ENCODE data around the gene VAV3. TPM values are rescaled to one million over a fixed set of nuclear protein-coding genes. Genes with fewer than 3 reads are reported as not detected.

Gene VAV3
- total and polyA plus RNA-seq, 2 experiments from 2014 or later = under 0.01 to 0.24 TPM

DNA sequence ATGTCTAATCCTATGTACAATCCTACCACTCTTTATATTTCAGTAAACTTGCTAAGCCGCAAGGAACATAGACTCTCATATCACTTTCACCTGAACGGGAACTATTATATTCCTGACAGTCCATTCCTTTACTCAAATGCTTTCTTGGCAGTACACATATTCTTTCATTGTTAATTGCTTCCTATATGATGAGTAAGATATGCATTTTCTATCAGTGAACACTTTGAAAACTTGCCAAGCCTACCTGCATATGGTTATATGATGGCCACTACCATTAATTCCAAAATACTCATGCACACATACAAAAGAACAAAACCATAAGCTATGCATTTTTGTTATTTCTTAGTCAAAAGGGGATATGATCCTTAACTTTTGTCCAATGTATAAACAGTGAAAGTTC, 341.5 kb downstream of the VAV3 start:
- Histone ChIP-seq H3K27ac (0 out of 2 replicates have a peak overlapping the region, but pooled peaks have one; percentile 12), H3K4me2 (ENCODE audit: unreplicated experiment) (no peak overlapping the region), H2AFZ (no peak overlapping the region), H3K79me2 (ENCODE audit: insufficient read depth) (no peaks in the 10 kb centered on the region), H3K4me1 (ENCODE audit: insufficient read depth) (peaks cover 38% of the 10 kb centered on the region), H3K36me3 (ENCODE audit: low read depth) (no peaks in the 10 kb centered on the region), H3K9me2 (ENCODE audit: insufficient read depth) (no peaks in the 10 kb centered on the region), H3K4me3 (no peak overlapping the region), H4K20me1 (ENCODE audit: insufficient read depth) (no peaks in the 10 kb centered on the region), H3K9me3 (ENCODE audit: low read depth) (no peaks in the 10 kb centered on the region), H3K9ac (no peak overlapping the region), H3K27me3 (replicated peaks; ENCODE audit: insufficient read depth) (no peaks in the 10 kb centered on the region), H3F3A (ENCODE audit: insufficient read depth) (peaks cover 37% of the 10 kb centered on the region)
- in situ Hi-C loops (cut with MboI) = no loop called here
- TF ChIP-seq EZH2phosphoT487 (IDR thresholded peaks at IDR 0.05; ENCODE audit: insufficient read depth, low read depth) (no peak), EZH2 (IDR thresholded peaks at IDR 0.05; ENCODE audit: insufficient read depth, poor library complexity, severe bottlenecking) (no peak)
- no peak for DNase-seq
- 97 to 98% methylated on average over 2 of the region's 2 CpGs for WGBS, 2 experiments (ENCODE audit: low coverage in 1 of 2, low lambda C conversion rate in 2 of 2, missing lambda C conversion rate in 2 of 2)

DNA sequence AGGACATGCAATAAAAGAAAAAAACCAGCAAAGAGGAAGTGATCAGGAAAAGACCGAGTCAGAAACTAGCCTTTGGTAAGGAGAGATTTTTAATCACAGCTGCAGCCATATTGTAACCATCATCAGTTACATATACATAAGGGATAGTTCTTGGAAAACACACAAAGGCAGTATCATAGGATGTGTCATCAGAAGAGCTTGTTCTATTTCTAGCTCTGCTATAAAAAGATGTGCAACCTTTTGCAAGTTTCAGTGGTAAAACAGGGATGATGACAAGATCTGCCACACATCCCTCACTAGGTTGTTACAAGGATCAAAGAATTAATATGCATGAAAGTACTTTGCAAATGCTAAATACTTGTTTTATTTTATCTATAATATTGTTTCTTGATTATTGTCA, 342.0 kb downstream of the VAV3 start:
- DNase-seq = peak; percentile 79
- Histone ChIP-seq H2AFZ (no peak overlapping the region), H3K27ac (0 out of 2 replicates have a peak overlapping the region, but pooled peaks have one; percentile 12), H3K27me3 (replicated peaks; ENCODE audit: insufficient read depth) (no peaks in the 10 kb centered on the region), H3K9me2 (ENCODE audit: insufficient read depth) (no peaks in the 10 kb centered on the region), H3K4me1 (ENCODE audit: insufficient read depth) (peaks cover 38% of the 10 kb centered on the region), H3F3A (ENCODE audit: insufficient read depth) (peaks cover 37% of the 10 kb centered on the region), H3K36me3 (ENCODE audit: low read depth) (no peaks in the 10 kb centered on the region), H4K20me1 (ENCODE audit: insufficient read depth) (no peaks in the 10 kb centered on the region), H3K9ac (no peak overlapping the region), H3K4me3 (no peak overlapping the region), H3K4me2 (ENCODE audit: unreplicated experiment) (peak overlapping the region; percentile 8), H3K9me3 (ENCODE audit: low read depth) (no peaks in the 10 kb centered on the region), H3K79me2 (ENCODE audit: insufficient read depth) (no peaks in the 10 kb centered on the region)
- TF ChIP-seq EZH2phosphoT487 (IDR thresholded peaks at IDR 0.05; ENCODE audit: insufficient read depth, low read depth) = no peak
- WGBS, 2 experiments (ENCODE audit: low coverage in 1 of 2, low lambda C conversion rate in 2 of 2, missing lambda C conversion rate in 2 of 2) = 32 to 35% methylated on average over 1 of the region's 1 CpG
- in situ Hi-C loops (cut with MboI) = no loop called here

DNA sequence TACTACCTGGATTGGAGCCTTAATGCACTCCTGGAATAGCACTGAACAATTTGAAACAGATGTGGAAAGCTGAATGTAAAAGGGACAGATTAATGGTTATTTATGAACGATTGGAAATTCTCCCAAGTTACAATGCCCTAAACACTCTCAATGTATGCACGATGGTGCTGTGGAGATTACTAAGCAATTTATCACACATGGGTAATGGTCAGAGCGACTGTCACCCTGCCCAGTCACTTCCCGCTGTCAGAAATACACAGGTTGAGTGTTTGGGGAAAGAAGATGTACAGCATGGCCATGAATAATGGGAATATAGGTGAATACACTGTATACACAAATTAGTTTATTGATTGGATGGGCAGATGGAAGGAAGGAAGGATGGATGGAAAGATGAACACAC, 342.4 kb downstream of the VAV3 start:
- no peak for DNase-seq
- H3K4me3 ChIP-seq = no peak overlapping the region
- H3K9me2 ChIP-seq (ENCODE audit: insufficient read depth) = no peaks in the 10 kb centered on the region
- H3K27me3 ChIP-seq (replicated peaks; ENCODE audit: insufficient read depth) = no peaks in the 10 kb centered on the region
- no peaks in the 10 kb centered on the region for H4K20me1 ChIP-seq (ENCODE audit: insufficient read depth)
- no peak overlapping the region for H3K27ac ChIP-seq
- in situ Hi-C loops (cut with MboI) = no loop called here
- H3K4me2 ChIP-seq (ENCODE audit: unreplicated experiment) = peak overlapping the region; percentile 8
- TF ChIP-seq EZH2phosphoT487 (IDR thresholded peaks at IDR 0.05; ENCODE audit: insufficient read depth, low read depth) = no peak
- H3F3A ChIP-seq (ENCODE audit: insufficient read depth) = peaks cover 37% of the 10 kb centered on the region
- no peak overlapping the region for H3K9ac ChIP-seq
- H3K79me2 ChIP-seq (ENCODE audit: insufficient read depth) = no peaks in the 10 kb centered on the region
- peaks cover 38% of the 10 kb centered on the region for H3K4me1 ChIP-seq (ENCODE audit: insufficient read depth)
- no peaks in the 10 kb centered on the region for H3K9me3 ChIP-seq (ENCODE audit: low read depth)
- no peak overlapping the region for H2AFZ ChIP-seq
- WGBS, 2 experiments (ENCODE audit: low coverage in 1 of 2, low lambda C conversion rate in 2 of 2, missing lambda C conversion rate in 2 of 2) = 53 to 56% methylated on average over 4 of the region's 4 CpGs
- no peaks in the 10 kb centered on the region for H3K36me3 ChIP-seq (ENCODE audit: low read depth)

DNA sequence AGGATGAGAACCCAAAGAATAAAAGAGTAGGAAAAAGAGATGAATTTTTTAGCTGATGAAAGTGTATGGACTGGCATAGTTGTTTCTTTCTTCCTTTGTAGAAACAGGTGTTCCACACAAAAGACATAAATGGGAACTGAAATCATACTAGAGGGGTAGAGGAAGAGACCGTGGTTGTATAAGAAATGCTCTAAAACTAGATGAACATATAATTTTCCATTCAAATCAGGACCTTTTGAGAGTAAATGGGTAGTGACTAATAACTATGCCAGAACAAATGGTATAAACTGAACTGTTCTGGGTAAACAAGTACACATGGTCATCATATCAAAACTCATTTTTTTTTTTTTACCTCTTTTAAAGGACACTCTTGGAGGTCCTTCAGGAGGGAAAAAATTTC, 344.2 kb downstream of the VAV3 start:
- Histone ChIP-seq H2AFZ (no peak overlapping the region), H3F3A (ENCODE audit: insufficient read depth) (peaks cover 21% of the 10 kb centered on the region), H3K4me2 (ENCODE audit: unreplicated experiment) (no peak overlapping the region), H3K27ac (no peak overlapping the region), H3K4me3 (no peak overlapping the region), H3K9me2 (ENCODE audit: insufficient read depth) (no peaks in the 10 kb centered on the region), H3K9ac (no peak overlapping the region), H3K36me3 (ENCODE audit: low read depth) (no peaks in the 10 kb centered on the region), H3K4me1 (ENCODE audit: insufficient read depth) (peaks cover 20% of the 10 kb centered on the region), H4K20me1 (ENCODE audit: insufficient read depth) (no peaks in the 10 kb centered on the region), H3K9me3 (ENCODE audit: low read depth) (no peaks in the 10 kb centered on the region), H3K79me2 (ENCODE audit: insufficient read depth) (no peaks in the 10 kb centered on the region), H3K27me3 (replicated peaks; ENCODE audit: insufficient read depth) (no peaks in the 10 kb centered on the region)
- no peak for DNase-seq
- WGBS, 2 experiments (ENCODE audit: low coverage in 1 of 2, low lambda C conversion rate in 2 of 2, missing lambda C conversion rate in 2 of 2) = 85 to 90% methylated on average over 1 of the region's 1 CpG
- TF ChIP-seq EZH2 (IDR thresholded peaks at IDR 0.05; ENCODE audit: insufficient read depth, poor library complexity, severe bottlenecking) (no peak), EZH2phosphoT487 (IDR thresholded peaks at IDR 0.05; ENCODE audit: insufficient read depth, low read depth) (no peak)
- in situ Hi-C loops (cut with MboI) = no loop called here

DNA sequence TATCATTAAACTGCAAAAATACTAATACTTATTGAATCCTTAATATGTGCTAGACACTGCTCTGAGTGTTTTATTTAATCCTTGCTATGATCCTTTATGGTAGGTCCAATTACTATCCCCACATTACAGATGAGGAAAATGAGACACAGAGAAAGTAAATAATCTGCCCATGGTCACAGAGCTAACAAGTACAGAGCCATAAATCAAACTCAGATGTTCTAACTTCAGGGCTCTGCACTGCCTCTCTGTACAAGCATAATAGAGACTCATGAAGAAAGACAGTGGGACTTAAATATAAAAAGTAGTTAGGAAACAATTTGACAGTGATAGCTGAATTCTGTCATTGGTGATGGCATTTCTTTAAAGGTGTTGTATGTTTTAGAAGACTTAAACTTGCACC, 346.4 kb downstream of the VAV3 start:
- Histone ChIP-seq H3K36me3 (ENCODE audit: low read depth) (no peaks in the 10 kb centered on the region), H4K20me1 (ENCODE audit: insufficient read depth) (no peaks in the 10 kb centered on the region), H3K9ac (no peak overlapping the region), H3K4me3 (no peak overlapping the region), H3K27ac (no peak overlapping the region), H3K9me2 (ENCODE audit: insufficient read depth) (no peaks in the 10 kb centered on the region), H3K9me3 (ENCODE audit: low read depth) (no peaks in the 10 kb centered on the region), H2AFZ (no peak overlapping the region), H3K27me3 (replicated peaks; ENCODE audit: insufficient read depth) (no peaks in the 10 kb centered on the region), H3K4me2 (ENCODE audit: unreplicated experiment) (no peak overlapping the region), H3K79me2 (ENCODE audit: insufficient read depth) (no peaks in the 10 kb centered on the region), H3K4me1 (ENCODE audit: insufficient read depth) (peaks cover 6% of the 10 kb centered on the region), H3F3A (ENCODE audit: insufficient read depth) (peaks cover 10% of the 10 kb centered on the region)
- TF ChIP-seq EZH2phosphoT487 (IDR thresholded peaks at IDR 0.05; ENCODE audit: insufficient read depth, low read depth) (no peak), EZH2 (IDR thresholded peaks at IDR 0.05; ENCODE audit: insufficient read depth, poor library complexity, severe bottlenecking) (no peak)
- no peak for DNase-seq
- in situ Hi-C loops (cut with MboI) = no loop called here
